HFFc6 (cell line): ENCODE measurements around the gene TMEM252. TPM values are rescaled to one million over a fixed set of nuclear protein-coding genes. Genes with fewer than 3 reads are reported as not detected.

ENCODE experiments used
- DNase-seq: peaks from one replicate; pipeline ENCODE4 v3.0.0-alpha.2; 2018
- H3K27ac Mint-ChIP-seq: 2 replicates; pipeline ENCODE4 v1.8.0; 2020; ENCODE audit warnings: mild to moderate bottlenecking, mixed read lengths
- H3K27me3 Mint-ChIP-seq: 2 replicates; pipeline ENCODE4 v1.8.0; 2021; ENCODE audit warnings: mild to moderate bottlenecking, moderate library complexity, mixed read lengths; ENCODE audit not compliant: insufficient read depth
- H3K36me3 Mint-ChIP-seq: 2 replicates; pipeline ENCODE4 v1.8.0; 2021; ENCODE audit warnings: low read depth, mixed read lengths
- H3K4me1 Mint-ChIP-seq: 2 replicates; pipeline ENCODE4 v1.8.0; 2020; ENCODE audit warnings: low read depth, mixed read lengths
- H3K4me3 Mint-ChIP-seq: 2 replicates; pipeline ENCODE4 v1.8.0; 2020; ENCODE audit warnings: mild to moderate bottlenecking, moderate library complexity, mixed read lengths
- H3K9me3 Mint-ChIP-seq: 2 replicates; pipeline ENCODE4 v1.8.0; 2020; ENCODE audit warnings: mild to moderate bottlenecking, mixed read lengths
- total RNA-seq, 6 experiments: library from RNA; stranded (reverse); fragmentation: NEBNext Ultra II Directional; extraction: Animal tissue kit (Norgen Biotek cat#: 25700); gene quantifications; 2 replicates in 1 of 6; 3 replicates in 5 of 6; pipeline ENCODE4 v1.2.3, GENCODE V29; 2021
- TF ChIP-seq, protein P1 (sequence below): fragments of 200-600 bp; sonication (generic); IDR thresholded peaks from 2 replicates; pipeline ENCODE4 v1.5.0; 2021; ENCODE audit warnings: antibody characterized with exemption, mild to moderate bottlenecking

TMEM252 gene
- total RNA-seq, 6 experiments from 2014 or later = not detected

DNA sequence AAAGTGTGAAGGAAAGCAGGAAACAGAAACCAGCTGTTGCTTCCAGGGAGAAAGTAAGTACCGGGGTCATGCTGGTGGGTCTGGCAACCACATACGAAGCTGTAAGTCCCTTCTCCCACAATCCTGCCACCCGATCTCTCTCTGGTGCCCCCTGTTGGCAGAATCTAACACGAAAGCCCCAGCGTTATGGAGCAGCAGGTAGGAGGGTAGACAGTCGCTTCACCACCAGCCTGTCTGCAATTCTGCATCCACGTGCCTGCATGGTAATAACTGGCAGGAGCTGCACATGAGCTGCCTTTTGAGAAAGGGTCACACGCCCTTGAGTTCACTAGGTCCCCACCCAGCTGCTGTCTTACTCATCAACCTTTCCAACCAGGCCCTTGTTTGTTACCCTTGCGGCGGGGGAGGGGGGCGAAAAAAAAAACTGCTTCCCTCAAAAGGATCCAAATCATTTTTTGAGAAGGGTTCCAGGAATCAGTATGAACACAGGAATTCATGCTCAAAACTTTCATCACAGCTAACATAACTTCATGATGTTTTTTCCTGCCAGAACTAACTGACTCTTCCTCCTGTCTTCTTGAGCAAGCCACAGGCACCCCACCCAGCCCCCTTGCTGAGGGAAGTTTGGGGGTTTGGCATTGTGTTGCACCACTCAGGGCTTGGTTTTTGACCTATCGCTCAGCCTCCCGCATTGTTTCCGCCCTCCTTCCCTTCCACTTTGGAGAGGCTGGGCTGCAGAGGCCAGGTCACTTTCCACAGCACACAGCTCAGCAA is 19.6 kb upstream of the TMEM252 start:
- TF ChIP-seq, protein P1, sequence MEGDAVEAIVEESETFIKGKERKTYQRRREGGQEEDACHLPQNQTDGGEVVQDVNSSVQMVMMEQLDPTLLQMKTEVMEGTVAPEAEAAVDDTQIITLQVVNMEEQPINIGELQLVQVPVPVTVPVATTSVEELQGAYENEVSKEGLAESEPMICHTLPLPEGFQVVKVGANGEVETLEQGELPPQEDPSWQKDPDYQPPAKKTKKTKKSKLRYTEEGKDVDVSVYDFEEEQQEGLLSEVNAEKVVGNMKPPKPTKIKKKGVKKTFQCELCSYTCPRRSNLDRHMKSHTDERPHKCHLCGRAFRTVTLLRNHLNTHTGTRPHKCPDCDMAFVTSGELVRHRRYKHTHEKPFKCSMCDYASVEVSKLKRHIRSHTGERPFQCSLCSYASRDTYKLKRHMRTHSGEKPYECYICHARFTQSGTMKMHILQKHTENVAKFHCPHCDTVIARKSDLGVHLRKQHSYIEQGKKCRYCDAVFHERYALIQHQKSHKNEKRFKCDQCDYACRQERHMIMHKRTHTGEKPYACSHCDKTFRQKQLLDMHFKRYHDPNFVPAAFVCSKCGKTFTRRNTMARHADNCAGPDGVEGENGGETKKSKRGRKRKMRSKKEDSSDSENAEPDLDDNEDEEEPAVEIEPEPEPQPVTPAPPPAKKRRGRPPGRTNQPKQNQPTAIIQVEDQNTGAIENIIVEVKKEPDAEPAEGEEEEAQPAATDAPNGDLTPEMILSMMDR = peak; percentile 52; the same call in 1 of the 2 replicates
- H3K4me3 Mint-ChIP-seq = no peak overlapping the region
- H3K4me1 Mint-ChIP-seq = no peaks in the 10 kb centered on the region
- no peaks in the 10 kb centered on the region for H3K36me3 Mint-ChIP-seq
- DNase-seq = no peak
- H3K9me3 Mint-ChIP-seq = no peaks in the 10 kb centered on the region; the same call in 1 of the 2 replicates
- no peak overlapping the region for H3K27ac Mint-ChIP-seq
- H3K27me3 Mint-ChIP-seq = peaks cover 2% of the 10 kb centered on the region; the same call in 1 of the 2 replicates

DNA sequence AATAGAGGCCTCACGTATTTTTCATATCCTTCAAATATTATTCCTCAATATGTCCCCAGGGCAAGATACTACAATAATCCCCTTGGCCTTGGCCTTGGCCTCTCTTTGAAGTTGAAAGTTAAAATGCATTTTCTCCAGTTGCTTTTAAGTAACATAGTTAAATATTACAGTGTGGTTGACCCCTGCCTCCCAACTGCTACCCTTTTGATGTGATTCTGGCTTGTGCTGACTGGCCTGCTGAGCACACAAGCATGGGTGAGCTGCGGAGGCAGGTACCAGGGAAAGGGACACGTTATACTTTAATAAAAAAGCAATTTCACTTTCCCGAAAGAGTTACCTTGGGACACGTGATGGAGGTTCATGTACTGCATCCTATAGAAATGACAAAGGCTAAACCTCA is 17.9 kb upstream of the TMEM252 start:
- Mint-ChIP-seq H3K9me3 (no peaks in the 10 kb centered on the region; the same call in 1 of the 2 replicates), H3K4me1 (no peaks in the 10 kb centered on the region), H3K36me3 (no peaks in the 10 kb centered on the region), H3K4me3 (no peak overlapping the region), H3K27me3 (no peaks in the 10 kb centered on the region; the same call in 1 of the 2 replicates), H3K27ac (no peak overlapping the region)
- no peak for DNase-seq
- TF ChIP-seq, protein P1 = no peak

DNA sequence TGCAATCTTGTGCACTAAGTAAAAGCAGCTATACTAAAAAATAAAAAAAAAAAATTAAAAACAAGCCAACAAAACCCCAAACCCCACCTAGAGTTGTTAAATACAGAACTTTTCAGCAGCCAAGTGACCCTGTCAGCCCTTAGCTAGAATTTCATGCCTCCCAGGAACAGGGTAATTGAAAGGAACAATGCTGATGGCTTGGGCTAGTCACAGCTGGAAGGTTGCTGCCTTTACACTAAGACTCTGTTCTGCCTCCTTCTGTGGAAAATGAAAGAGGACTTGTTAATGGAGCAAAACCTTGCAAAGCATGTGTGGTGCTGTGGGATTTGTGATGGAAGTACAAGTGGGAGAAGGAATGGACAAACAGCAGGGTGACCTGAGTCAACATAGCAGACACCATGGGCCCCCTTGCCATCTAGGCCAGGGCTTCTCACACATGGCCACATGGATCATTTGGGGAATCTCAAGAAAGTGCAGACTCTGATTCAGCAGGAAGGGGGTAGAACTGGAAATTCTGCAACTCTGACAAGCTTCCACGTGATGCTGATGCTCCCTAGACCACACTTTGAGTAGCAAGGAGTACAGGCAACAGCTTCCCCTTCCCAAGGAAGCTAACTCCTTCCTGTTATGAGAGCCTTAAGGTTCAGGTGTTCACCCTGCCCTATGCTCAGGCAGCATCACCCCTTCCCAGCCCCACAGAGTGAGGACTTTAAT is 14.9 kb upstream of the TMEM252 start:
- H3K4me1 Mint-ChIP-seq = peaks cover 7% of the 10 kb centered on the region; the same call in 1 of the 2 replicates
- H3K36me3 Mint-ChIP-seq = no peaks in the 10 kb centered on the region
- H3K9me3 Mint-ChIP-seq = no peaks in the 10 kb centered on the region; the same call in 1 of the 2 replicates
- no peak overlapping the region for H3K4me3 Mint-ChIP-seq
- TF ChIP-seq, protein P1 = no peak
- DNase-seq = no peak
- H3K27me3 Mint-ChIP-seq = no peaks in the 10 kb centered on the region; the same call in 1 of the 2 replicates
- H3K27ac Mint-ChIP-seq = no peak overlapping the region

DNA sequence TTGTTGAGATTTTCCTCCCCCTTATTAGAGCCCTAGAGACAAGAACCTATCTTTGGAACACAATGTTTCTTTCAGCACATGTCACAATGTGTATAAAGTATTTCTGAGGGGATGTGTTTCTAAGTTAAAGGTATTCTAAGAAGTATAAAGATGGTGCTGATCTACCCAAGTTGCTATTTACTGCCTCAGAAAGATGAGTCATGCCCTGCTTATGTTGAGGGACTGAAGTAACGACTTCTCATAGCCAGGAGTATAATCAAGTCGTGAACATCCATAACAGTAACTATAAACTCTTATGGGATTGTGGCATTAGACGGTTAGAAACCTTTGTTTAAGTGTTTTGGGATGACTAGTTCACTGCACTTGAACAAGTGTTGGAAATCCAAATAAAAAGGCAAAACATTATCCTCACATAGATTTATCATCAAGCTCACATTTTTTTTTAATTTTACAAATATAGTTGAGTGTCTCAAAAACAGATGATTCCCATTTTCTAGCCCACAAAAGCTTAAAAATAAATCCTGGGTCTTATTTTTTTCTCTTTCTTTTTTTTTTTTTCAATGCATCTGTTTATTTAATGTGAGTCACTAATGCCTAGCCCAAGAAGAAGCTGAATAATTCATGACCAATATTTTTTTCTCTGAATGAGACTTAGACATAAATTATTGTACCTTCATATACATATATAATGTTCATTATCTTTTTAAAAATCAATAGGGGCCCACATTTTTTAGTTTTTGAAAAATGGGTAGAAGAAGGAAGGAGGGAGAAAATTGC is 12.2 kb upstream of the TMEM252 start:
- no peak overlapping the region for H3K4me3 Mint-ChIP-seq
- no peaks in the 10 kb centered on the region; the same call in 1 of the 2 replicates for H3K27me3 Mint-ChIP-seq
- no peaks in the 10 kb centered on the region for H3K36me3 Mint-ChIP-seq
- peaks cover under 1% of the 10 kb centered on the region for H3K9me3 Mint-ChIP-seq
- no peak overlapping the region for H3K27ac Mint-ChIP-seq
- peaks cover 7% of the 10 kb centered on the region; the same call in 1 of the 2 replicates for H3K4me1 Mint-ChIP-seq
- TF ChIP-seq, protein P1 = no peak
- DNase-seq = peak; percentile 13

DNA sequence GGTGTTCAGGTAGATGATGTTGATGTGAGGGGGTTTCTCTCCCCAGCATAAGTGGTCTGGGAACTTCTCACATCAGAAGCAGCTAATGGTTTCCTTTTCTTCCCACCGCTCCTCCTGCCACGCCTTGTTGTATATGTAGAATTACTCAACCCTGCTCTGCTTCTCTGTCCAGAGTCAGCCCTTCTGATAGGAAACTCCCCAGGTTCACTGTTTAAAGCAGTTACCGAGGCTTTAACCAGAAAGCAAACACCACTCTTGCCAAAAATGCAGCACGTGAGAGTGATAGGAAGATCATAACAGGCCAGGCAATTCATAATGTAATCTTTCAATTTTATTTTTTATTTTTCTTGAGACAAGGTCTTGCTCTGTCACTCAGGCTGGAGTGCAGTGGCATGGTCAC is 10.5 kb upstream of the TMEM252 start:
- Mint-ChIP-seq H3K4me3 (no peak overlapping the region), H3K36me3 (no peaks in the 10 kb centered on the region), H3K27ac (no peak overlapping the region), H3K4me1 (peaks cover 7% of the 10 kb centered on the region; the same call in 1 of the 2 replicates), H3K27me3 (peaks cover 1% of the 10 kb centered on the region; the same call in 1 of the 2 replicates), H3K9me3 (peaks cover 11% of the 10 kb centered on the region)
- TF ChIP-seq, protein P1 = no peak
- no peak for DNase-seq
